HCT116 (cell line): ENCODE results near the gene ENPP6. TPM values are rescaled to one million over a fixed set of nuclear protein-coding genes. Genes with fewer than 3 reads are reported as not detected.

Experiments used
- ATAC-seq: fragments of 200-7000 bp; cut with Tn5 transposase; 2 replicates; pipeline ENCODE4 v1.9.1; 2020; ENCODE audit warnings: mild to moderate bottlenecking, moderate library complexity
- BruUV-seq: library from RNA; stranded (reverse); fragments of 400-500 nt; replicated peaks from 2 replicates; lab custom pipeline; 2021; lab: Mats Ljungman, UMichigan
- CTCF ChIA-PET: fragments of 300-600 bp; sonication (Branson Sonifier 250); formaldehyde crosslinking; loops from one replicate; lab custom pipeline; 2021; ENCODE audit warnings: antibody characterized with exemption; lab: Charles Lee
- POLR2A ChIA-PET: fragments of 300-600, 350-600 bp; sonication (Branson Sonifier 250); formaldehyde crosslinking; loops from one replicate; lab custom pipeline; 2021; ENCODE audit warnings: antibody characterized with exemption; lab: Charles Lee
- RAD21 ChIA-PET, 2 experiments: fragments of 300-600 bp; sonication (Branson Sonifier 250); formaldehyde crosslinking; loops; one replicate each; lab custom pipeline; 2023; ENCODE audit warnings: low total read pairs in 2 of 2; ENCODE audit not compliant: uncharacterized antibody in 2 of 2, unreplicated experiment in 2 of 2, low non-redundant PET in 1 of 2; lab: Charles Lee
- DNase-seq: peaks from one replicate; pipeline ENCODE4 v3.0.0-alpha.2; 2010; ENCODE audit warnings: low read depth, low spot score
- H2AFZ ChIP-seq: fragments of 200-600 bp; shearing (Covaris generic), sonication (generic); 2 replicates; pipeline ENCODE4 v1.6.1; 2017; ENCODE audit warnings: low read depth, mixed run types, mixed read lengths, antibody characterized with exemption, low read length; ENCODE audit not compliant: poor library complexity, severe bottlenecking
- H3K27ac ChIP-seq: 2 replicates; pipeline ENCODE4 v1.5.1; 2012; ENCODE audit warnings: low read depth, low read length
- H3K27me3 ChIP-seq: fragments of 200-600 bp; sonication (generic); 2 replicates; pipeline ENCODE4 v1.6.1; 2016; ENCODE audit warnings: mixed run types, low read length, mixed read lengths; ENCODE audit not compliant: insufficient read depth
- H3K36me3 ChIP-seq, 2 experiments: fragments of 200-500 bp in 1 of 2; fragments of 200-600 bp in 1 of 2; sonication (Bioruptor generic) in 1 of 2; sonication (generic) in 1 of 2; 2 replicates each; pipeline versions ENCODE4 v1.5.1 to v1.6.1; 2014 to 2016; ENCODE audit warnings: low read length in 2 of 2, inconsistent platforms in 1 of 2, mixed read lengths in 1 of 2, mixed run types in 1 of 2; ENCODE audit not compliant: insufficient read depth in 2 of 2, control insufficient read depth in 1 of 2
- H3K4me1 ChIP-seq, 2 experiments: fragments of 200-600 bp in 1 of 2; sonication (generic) in 1 of 2; 2 replicates each; pipeline versions ENCODE4 v1.5.1 to v1.6.1; 2012 to 2017; ENCODE audit warnings: low read length in 2 of 2, inconsistent platforms in 1 of 2, mild to moderate bottlenecking in 1 of 2, mixed read lengths in 1 of 2, mixed run types in 1 of 2, moderate library complexity in 1 of 2; ENCODE audit not compliant: insufficient read depth in 2 of 2, control insufficient read depth in 1 of 2
- H3K4me2 ChIP-seq: fragments of 200-600 bp; sonication (generic); 2 replicates; pipeline ENCODE4 v1.6.1; 2017; ENCODE audit warnings: mixed run types, low read length, mixed read lengths
- H3K4me3 ChIP-seq, 2 experiments: fragments of 200-600 bp in 1 of 2; sonication (generic) in 1 of 2; replicated peaks in 1 of 2; 2 replicates each; pipeline ENCODE4 v1.5.1; 2011 to 2016; ENCODE audit warnings: low read length in 2 of 2, control low read depth in 1 of 2, low read depth in 1 of 2, mild to moderate bottlenecking in 1 of 2, mixed read lengths in 1 of 2, mixed run types in 1 of 2
- H3K79me2 ChIP-seq: fragments of 200-600 bp; sonication (generic); 2 replicates; pipeline ENCODE4 v1.6.1; 2017; ENCODE audit warnings: mild to moderate bottlenecking, mixed run types, low read length, moderate library complexity, mixed read lengths; ENCODE audit not compliant: insufficient read depth
- H3K9ac ChIP-seq: fragments of 200-600 bp; sonication (generic); 2 replicates; pipeline ENCODE4 v1.6.1; 2016; ENCODE audit warnings: low read length, mixed read lengths
- H3K9me2 ChIP-seq: fragments of 200-600 bp; sonication (generic), shearing (Covaris generic); 2 replicates; pipeline ENCODE4 v1.6.1; 2017; ENCODE audit warnings: mixed run types, mild to moderate bottlenecking, moderate library complexity; ENCODE audit not compliant: insufficient read depth
- H3K9me3 ChIP-seq, 2 experiments: fragments of 200-500 bp in 1 of 2; fragments of 200-600 bp in 1 of 2; sonication (Bioruptor generic) in 1 of 2; sonication (generic) in 1 of 2; 2 replicates each; pipeline ENCODE4 v1.6.1; 2014 to 2017; ENCODE audit warnings: low read length in 2 of 2, mixed read lengths in 2 of 2, inconsistent platforms in 1 of 2, low read depth in 1 of 2, mild to moderate bottlenecking in 1 of 2, mixed run types in 1 of 2, moderate library complexity in 1 of 2; ENCODE audit not compliant: control insufficient read depth in 1 of 2, insufficient read depth in 1 of 2
- H4K20me1 ChIP-seq: fragments of 200-600 bp; sonication (generic), shearing (Covaris generic); 2 replicates; pipeline ENCODE4 v1.6.1; 2017; ENCODE audit warnings: mixed run types, mild to moderate bottlenecking, moderate library complexity; ENCODE audit not compliant: insufficient read depth
- CBX3 ChIP-seq: IDR thresholded peaks from 2 replicates; pipeline ENCODE4 v1.6.1; 2012; ENCODE audit warnings: low read depth
- CEBPB ChIP-seq: IDR thresholded peaks from 2 replicates; pipeline ENCODE4 v1.6.1; 2012; ENCODE audit warnings: low read depth
- CTCF ChIP-seq, 3 experiments: fragments of 200-600 bp in 1 of 3; sonication (generic) in 1 of 3; IDR thresholded peaks in 2 of 3; conservative IDR thresholded peaks in 1 of 3; 2 replicates each; pipeline ENCODE4 v1.5.1; 2012 to 2017; ENCODE audit warnings: low read depth in 2 of 3, low read length in 2 of 3, antibody characterized with exemption in 1 of 3, borderline replicate concordance in 1 of 3, control low read depth in 1 of 3, mild to moderate bottlenecking in 1 of 3, mixed read lengths in 1 of 3, mixed run types in 1 of 3, moderate library complexity in 1 of 3; ENCODE audit not compliant: insufficient read depth in 1 of 3
- EGR1 ChIP-seq: IDR thresholded peaks from 2 replicates; pipeline ENCODE4 v1.6.1; 2012; ENCODE audit warnings: low read depth
- ELF1 ChIP-seq: IDR thresholded peaks from 2 replicates; pipeline ENCODE4 v1.6.1; 2012; ENCODE audit warnings: low read depth, borderline replicate concordance
- EZH2 ChIP-seq: fragments of 200-600 bp; sonication (generic); IDR thresholded peaks from 2 replicates; pipeline ENCODE4 v1.6.1; 2017; ENCODE audit warnings: antibody characterized with exemption, mixed run types
- EZH2phosphoT487 ChIP-seq: fragments of 200-600 bp; IDR thresholded peaks from 2 replicates; pipeline ENCODE4 v1.6.1; 2018; ENCODE audit warnings: antibody characterized with exemption, borderline replicate concordance
- FOSL1 ChIP-seq: IDR thresholded peaks from 2 replicates; pipeline ENCODE4 v1.6.1; 2012; ENCODE audit warnings: low read depth
- JUND ChIP-seq: IDR thresholded peaks from 2 replicates; pipeline ENCODE4 v1.6.1; 2012
- POLR2A ChIP-seq: IDR thresholded peaks from 2 replicates; pipeline ENCODE4 v1.7.0; 2011; ENCODE audit warnings: borderline replicate concordance; ENCODE audit not compliant: insufficient read depth, insufficient read length; ENCODE audit errors: extremely low read depth
- POLR2AphosphoS5 ChIP-seq: IDR thresholded peaks from 2 replicates; pipeline ENCODE4 v1.6.1; 2011; ENCODE audit warnings: mild to moderate bottlenecking, low read depth, low read length, moderate library complexity
- SIN3A ChIP-seq: IDR thresholded peaks from 2 replicates; pipeline ENCODE4 v1.6.1; 2012; ENCODE audit warnings: low read depth
- SP1 ChIP-seq: IDR thresholded peaks from 2 replicates; pipeline ENCODE4 v1.6.1; 2012; ENCODE audit warnings: low read depth
- SRF ChIP-seq: IDR thresholded peaks from 2 replicates; pipeline ENCODE4 v1.6.1; 2012; ENCODE audit warnings: low read depth
- TCF7L2 ChIP-seq: IDR thresholded peaks from 2 replicates; pipeline ENCODE4 v1.7.0; 2011; ENCODE audit warnings: borderline replicate concordance, inconsistent platforms; ENCODE audit not compliant: insufficient read depth, insufficient read length; ENCODE audit errors: extremely low read depth
- ZNF274 ChIP-seq: fragments of 200-500 bp; sonication (Bioruptor generic); IDR thresholded peaks from 2 replicates; pipeline ENCODE4 v1.6.1; 2014; ENCODE audit warnings: mild to moderate bottlenecking, low read depth, low read length, inconsistent platforms
- intact Hi-C: fragments of 100-400 bp; cut with micrococcal nuclease; formaldehyde crosslinking; loops from 2 replicates; pipeline ENCODE4 v1.10.0; 2022
- total RNA-seq: library from RNA; stranded (reverse); gene quantifications from one replicate; pipeline ENCODE4 v1.2.1, GENCODE V29; 2021; ENCODE audit not compliant: unreplicated experiment
- TF ChIP-seq, protein P1 (sequence below): IDR thresholded peaks from 2 replicates; pipeline ENCODE4 v1.6.1; 2012; ENCODE audit warnings: low read depth

The ENPP6 gene
- total RNA-seq, 1 experiment from 2014 or later, result not detected

GRCh38 chr4:184099535-184099966, 118.1 kb downstream of the ENPP6 start:
- BruUV-seq, result no TSS peak
- DNase-seq (no peak), ATAC-seq (no peak)
- H3K79me2 ChIP-seq, result no peaks in the 10 kb centered on the region
- no peaks in the 10 kb centered on the region for H4K20me1 ChIP-seq
- H3K27me3 ChIP-seq, result no peaks in the 10 kb centered on the region
- H2AFZ ChIP-seq, result no peak overlapping the region
- H3K4me3 ChIP-seq, result no peak overlapping the region
- no peaks in the 10 kb centered on the region for H3K36me3 ChIP-seq
- no peaks in the 10 kb centered on the region for H3K9me2 ChIP-seq
- ChIA-PET POLR2A (no interaction called here), CTCF (interaction anchor here (0.6 to 1.5 kb wide), 4 partner anchors 16 to 259 kb away, joined by 3 to 5 read pairs (median 3); no protein-coding TSS in a partner anchor), RAD21 (interaction anchor here in 1 of 2 experiments (0.9 kb wide), 1 partner anchor 259 kb away, joined by 4 read pairs; no protein-coding TSS in a partner anchor)
- intact Hi-C loops, result no loop called here
- H3K4me1 ChIP-seq, result no peaks in the 10 kb centered on the region
- no peak overlapping the region for H3K4me2 ChIP-seq
- TF ChIP-seq FOSL1 (no peak), EZH2phosphoT487 (no peak), CBX3 (no peak), CEBPB (no peak), SRF (no peak), TCF7L2 (no peak), ZNF274 (no peak), EZH2 (no peak), CTCF (IDR thresholded peaks at IDR 0.05 in 2 of 3, conservative IDR thresholded peaks at IDR 0.05 in 1 of 3; ENCODE audit: borderline replicate concordance in 1 of 3, insufficient read depth in 1 of 3, low read depth in 2 of 3, low read length in 2 of 3) (no peak), SP1 (no peak), POLR2A (no peak), SIN3A (no peak), ELF1 (no peak), EGR1 (no peak), POLR2AphosphoS5 (no peak), JUND (no peak)
- TF ChIP-seq, protein P1, sequence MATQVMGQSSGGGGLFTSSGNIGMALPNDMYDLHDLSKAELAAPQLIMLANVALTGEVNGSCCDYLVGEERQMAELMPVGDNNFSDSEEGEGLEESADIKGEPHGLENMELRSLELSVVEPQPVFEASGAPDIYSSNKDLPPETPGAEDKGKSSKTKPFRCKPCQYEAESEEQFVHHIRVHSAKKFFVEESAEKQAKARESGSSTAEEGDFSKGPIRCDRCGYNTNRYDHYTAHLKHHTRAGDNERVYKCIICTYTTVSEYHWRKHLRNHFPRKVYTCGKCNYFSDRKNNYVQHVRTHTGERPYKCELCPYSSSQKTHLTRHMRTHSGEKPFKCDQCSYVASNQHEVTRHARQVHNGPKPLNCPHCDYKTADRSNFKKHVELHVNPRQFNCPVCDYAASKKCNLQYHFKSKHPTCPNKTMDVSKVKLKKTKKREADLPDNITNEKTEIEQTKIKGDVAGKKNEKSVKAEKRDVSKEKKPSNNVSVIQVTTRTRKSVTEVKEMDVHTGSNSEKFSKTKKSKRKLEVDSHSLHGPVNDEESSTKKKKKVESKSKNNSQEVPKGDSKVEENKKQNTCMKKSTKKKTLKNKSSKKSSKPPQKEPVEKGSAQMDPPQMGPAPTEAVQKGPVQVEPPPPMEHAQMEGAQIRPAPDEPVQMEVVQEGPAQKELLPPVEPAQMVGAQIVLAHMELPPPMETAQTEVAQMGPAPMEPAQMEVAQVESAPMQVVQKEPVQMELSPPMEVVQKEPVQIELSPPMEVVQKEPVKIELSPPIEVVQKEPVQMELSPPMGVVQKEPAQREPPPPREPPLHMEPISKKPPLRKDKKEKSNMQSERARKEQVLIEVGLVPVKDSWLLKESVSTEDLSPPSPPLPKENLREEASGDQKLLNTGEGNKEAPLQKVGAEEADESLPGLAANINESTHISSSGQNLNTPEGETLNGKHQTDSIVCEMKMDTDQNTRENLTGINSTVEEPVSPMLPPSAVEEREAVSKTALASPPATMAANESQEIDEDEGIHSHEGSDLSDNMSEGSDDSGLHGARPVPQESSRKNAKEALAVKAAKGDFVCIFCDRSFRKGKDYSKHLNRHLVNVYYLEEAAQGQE, result no peak
- no peaks in the 10 kb centered on the region for H3K9me3 ChIP-seq
- H3K9ac ChIP-seq, result no peak overlapping the region
- H3K27ac ChIP-seq, result no peak overlapping the region
